HG02571 (cell line): ENCODE measurements around the gene GINS2.

Experiments
- ATAC-seq: cut with Tn5 transposase; IDR thresholded peaks from one replicate; pipeline ENCODE4 v1.9.1; 2021; ENCODE audit warnings: mild to moderate bottlenecking, moderate library complexity; ENCODE audit not compliant: unreplicated experiment

GINS2 gene

GRCh38 chr16:85668676-85669424 lies 19.9 kb downstream of the GINS2 start:
- ATAC-seq: no peak

GRCh38 chr16:85667841-85668413 lies 20.8 kb downstream of the GINS2 start:
- ATAC-seq: no peak

GRCh38 chr16:85667261-85667660 lies 21.5 kb downstream of the GINS2 start:
- ATAC-seq: no peak

GRCh38 chr16:85665929-85666328 lies 22.8 kb downstream of the GINS2 start:
- ATAC-seq: no peak

DNA sequence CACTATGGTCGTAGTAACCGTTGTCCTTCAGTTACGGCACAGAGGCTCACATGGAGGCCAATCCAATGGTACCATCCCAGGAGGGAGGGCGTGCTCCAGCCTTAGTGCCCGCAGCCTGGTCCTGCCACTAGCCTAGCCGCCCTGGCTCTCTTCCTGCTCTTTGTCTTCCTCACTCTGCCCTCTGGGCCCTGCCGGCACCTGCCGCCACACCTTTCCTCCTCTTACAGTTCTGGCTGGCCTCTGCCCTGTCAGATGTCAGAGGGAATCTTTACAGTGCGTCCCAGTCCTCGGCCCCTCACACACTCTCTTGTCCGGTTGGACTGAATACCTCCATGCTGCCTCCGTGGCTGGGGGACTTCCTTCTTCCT lies 23.4 kb downstream of the GINS2 start:
- ATAC-seq: no peak

DNA sequence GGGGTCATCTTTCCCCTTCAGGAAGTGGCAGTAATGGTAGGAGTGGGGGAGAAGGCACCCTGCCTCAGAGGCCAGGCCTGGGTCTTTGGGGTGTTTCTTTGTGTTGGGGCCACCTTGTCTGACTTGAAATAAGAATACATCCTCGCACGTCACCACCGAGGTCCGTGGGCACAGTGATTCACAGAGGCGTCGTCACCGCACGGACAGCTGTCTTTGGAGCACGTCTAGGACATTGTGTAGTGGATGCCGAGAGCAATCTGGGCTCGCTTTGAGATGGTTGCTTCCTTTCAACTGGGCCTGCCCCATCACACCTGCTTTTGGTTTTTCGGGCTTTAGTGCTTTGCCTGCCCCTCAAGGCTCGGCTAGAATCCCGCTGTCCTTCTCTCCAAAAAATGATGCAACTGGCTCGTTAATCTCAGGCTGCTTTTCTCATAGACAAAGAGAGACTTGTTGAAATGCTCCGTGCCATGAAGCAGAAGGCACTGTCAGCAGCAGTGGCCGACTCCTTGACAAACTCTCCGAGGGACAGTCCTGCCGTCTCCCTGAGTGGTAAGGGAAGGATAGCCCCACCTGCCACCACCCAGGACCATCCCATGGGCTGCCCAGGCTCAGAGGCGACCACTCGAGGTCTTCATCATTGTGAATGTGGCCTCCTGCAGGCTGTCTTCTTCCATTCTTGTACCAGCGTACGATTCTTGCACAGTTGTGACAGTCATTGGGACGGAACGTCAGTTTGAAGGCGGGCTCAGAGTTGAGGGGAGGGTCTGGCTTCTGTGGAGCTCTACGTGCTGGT lies 24.0 kb downstream of the GINS2 start:
- no peak for ATAC-seq

- ATAC-seq: no peak
These were observed 24.8 kb downstream of the GINS2 start for GRCh38 chr16:85663891-85664321.

DNA sequence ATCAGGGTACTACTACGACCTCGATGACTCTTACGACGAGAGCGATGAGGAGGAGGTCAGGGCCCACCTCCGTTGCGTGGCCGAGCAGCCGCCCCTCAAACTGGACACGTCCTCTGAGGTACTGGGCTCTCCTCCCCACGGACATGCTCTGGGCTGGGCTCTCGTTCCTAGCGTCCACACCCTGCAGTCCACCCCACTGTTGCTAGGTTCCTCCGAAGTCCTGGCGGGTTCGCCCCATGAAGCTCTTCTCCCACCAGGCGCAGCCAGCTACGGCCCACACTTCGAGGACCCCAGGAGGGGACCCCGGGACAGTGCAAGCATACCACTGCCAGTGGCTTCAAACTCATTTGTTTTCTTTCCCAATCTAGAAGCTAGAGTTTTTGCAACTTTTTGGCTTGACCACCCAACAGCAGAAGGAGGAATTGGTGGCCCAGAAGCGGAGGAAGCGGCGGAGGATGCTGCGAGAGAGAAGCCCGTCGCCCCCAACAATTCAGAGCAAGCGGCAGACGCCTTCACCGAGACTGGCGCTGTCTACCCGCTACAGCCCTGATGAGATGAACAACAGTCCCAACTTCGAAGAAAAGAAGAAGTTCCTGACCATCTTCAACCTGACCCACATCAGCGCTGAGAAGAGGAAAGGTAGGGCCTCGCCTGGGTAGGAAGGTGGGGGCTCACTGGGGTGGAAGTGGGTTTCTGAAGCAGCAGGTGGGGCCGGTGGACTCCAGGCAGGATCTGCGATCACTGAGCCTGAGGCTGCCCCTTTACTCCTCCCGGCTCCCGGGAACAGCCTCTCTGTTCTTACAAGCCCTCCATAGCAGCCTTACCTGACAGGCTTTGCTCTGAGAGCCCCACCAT lies 25.6 kb downstream of the GINS2 start:
- no peak for ATAC-seq

GRCh38 chr16:85662482-85662812 lies 26.3 kb downstream of the GINS2 start:
- no peak for ATAC-seq

DNA sequence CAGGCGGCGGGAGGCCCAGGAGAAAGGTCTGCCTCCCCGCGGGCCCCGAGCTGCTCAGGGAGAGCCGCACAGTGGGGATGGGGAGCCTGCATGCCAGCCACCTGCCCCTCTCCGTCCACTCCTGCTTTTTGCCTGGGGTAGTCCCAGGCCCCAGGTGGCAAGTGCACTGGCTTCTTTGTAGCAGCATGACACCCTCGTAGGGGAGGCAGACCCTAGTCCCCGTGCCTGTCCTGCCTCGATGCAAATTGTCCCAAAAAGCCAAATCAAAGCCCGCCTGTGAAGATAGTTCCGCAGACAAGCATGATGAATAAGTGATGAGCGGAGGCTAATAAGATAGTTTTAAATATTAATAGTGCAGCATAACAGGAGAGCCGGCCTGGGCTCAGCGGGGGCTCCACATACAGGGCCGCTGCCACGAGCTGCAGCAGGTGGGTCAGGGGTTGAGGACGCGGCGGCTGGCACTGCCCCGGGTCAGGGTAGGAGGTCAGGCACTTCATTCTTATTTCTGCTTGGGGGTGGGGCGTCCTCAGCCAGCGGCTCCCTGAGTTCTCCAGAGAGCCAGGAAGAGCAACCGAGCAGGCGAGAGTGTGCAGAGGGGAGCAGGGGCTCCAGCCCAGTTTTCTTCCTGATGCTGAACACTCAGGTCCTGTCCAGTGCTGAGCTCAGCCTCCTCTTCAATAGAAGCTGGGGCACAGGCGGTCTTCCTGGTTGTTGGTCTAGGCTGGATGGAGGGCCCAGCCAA lies 26.8 kb downstream of the GINS2 start:
- no peak for ATAC-seq

GRCh38 chr16:85660843-85661739 lies 27.7 kb downstream of the GINS2 start:
- no peak for ATAC-seq

DNA sequence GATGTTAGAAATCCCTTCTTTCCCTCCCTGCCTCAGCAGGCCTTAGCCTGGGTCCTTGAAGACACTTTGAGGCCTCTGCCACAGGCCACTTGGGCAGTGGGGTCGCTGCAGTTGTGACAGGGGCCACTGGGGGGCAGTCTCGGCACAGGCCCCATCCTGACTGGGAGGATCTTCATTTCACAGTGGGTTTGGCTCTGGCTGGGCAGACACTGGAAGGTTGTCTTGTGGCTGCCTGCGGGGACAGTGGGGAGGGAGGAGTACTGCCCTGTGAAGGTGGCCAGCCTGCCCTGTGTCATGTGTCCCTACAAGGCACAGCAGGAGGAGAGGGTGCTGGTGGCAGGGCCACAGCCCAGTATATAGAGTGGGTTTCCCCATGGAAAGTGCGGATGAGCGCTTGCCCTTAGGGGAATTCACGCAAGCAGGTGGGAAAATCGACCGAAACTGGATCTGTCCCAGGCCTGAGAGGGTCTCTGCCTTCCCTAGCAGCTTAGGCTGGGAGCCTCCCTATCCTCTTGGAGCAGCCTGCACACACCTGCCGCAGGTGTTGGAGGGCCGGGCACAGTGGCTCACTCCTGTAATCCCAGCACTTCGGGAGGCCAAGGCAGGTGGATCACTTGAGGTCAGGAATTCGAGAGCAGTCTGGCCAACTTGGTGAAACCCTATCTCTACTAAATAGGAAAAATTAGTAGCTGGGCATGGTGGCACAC lies 28.8 kb downstream of the GINS2 start:
- no peak for ATAC-seq

DNA sequence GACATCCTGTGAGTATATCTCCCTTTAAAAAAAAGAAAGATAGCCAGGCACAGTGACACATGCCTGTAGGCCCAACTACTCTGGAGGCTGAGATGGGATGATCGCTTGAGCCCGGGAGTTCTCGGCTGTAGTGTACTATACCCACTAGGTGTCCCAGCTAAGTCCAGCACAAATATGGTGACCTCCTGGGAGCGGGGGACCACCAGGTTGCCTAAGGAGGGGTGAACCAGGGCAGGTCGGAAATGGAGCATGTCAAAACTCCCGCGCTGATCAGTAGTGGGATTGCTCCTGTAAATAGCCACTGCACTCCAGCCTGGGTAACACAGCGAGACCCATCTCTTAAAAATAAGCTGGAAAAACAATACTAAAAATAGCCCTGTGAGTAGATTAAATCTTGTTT lies 29.4 kb downstream of the GINS2 start:
- no peak for ATAC-seq

- ATAC-seq: no peak
These were observed 30.0 kb downstream of the GINS2 start for GRCh38 chr16:85658504-85659326.

GRCh38 chr16:85657996-85658395 lies 30.8 kb downstream of the GINS2 start:
- ATAC-seq: no peak

DNA sequence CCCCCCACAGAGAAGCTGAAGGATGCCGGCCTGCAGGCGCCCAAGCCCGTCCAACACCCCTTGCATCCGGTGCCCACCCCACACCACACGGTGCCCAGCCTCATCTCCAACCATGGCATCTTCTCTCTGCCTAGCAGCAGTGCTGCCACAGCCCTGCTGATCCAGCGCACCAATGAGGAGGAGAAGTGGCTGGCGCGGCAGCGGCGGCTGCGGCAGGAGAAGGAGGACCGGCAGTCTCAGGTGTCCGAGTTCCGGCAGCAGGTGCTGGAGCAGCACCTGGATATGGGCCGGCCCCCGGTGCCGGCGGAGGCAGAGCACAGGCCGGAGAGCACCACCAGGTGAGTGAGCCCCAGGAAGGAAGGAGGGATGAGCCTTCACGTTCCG lies 31.5 kb downstream of the GINS2 start:
- ATAC-seq: no peak

DNA sequence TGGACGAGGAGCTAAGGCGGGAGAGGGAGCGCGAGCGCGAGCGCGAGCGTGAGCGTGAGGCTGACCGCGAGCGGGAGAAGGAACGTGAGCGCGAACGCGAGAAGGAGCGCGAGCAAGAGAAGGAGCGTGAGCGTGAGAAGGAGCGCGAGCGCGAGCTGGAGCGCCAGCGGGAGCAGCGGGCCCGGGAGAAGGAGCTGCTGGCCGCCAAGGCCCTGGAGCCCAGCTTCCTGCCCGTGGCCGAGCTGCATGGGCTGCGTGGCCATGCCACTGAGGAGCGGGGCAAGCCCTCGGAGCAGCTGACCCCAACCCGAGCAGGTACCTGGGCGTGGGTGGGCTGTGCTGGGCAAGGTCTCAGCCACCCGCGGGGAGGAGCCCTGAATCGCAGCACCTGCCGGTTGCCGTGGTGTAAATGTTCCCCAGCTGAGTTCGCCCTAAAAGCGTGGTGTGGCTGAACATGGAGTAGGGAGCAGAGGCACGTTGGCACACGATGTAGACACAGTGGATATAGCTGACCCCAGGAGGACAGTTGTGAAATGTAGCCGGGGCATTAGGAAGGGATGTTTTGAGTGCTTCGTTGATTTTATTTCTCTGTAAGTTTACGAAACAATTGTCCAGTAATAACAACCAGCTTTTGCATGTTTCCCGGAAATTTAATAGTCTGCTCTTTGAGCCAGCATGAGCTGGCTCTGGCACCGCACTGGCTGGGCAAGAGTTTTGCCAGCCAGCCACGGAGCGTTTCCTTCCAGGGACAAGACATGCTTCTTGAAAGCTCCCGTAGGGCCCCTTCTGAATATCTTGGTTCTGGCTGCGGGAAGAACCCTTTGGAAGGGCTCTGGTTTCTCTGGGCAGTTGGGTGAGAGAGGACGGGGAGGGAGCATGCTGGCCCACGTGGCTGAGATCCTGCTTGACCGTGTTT lies 32.1 kb downstream of the GINS2 start:
- no peak for ATAC-seq
